NCI-H1694 (cell line): ENCODE measurements around the gene CHADL.

Experiments
- DNase-seq: peaks from one replicate; lab custom pipeline; 2025; lab: John Stamatoyannopoulos, UW

Gene CHADL

GRCh38 chr22:41256254-41257253, 15.8 kb upstream of the CHADL start:
- DNase-seq: no peak

GRCh38 chr22:41254230-41254629, 13.5 kb upstream of the CHADL start:
- DNase-seq: no peak

GRCh38 chr22:41252365-41252764, 11.6 kb upstream of the CHADL start:
- no peak for DNase-seq

- no peak for DNase-seq
Observed at GRCh38 chr22:41250127-41250526, 9.4 kb upstream of the CHADL start.

GRCh38 chr22:41249442-41249841, 8.7 kb upstream of the CHADL start:
- no peak for DNase-seq

GRCh38 chr22:41248758-41249157, 8.0 kb upstream of the CHADL start:
- DNase-seq: no peak

- DNase-seq: no peak
Observed at GRCh38 chr22:41248314-41248713, 7.6 kb upstream of the CHADL start.

GRCh38 chr22:41247703-41248102, 7.0 kb upstream of the CHADL start:
- no peak for DNase-seq

- no peak for DNase-seq
Observed at GRCh38 chr22:41245917-41246499, 5.3 kb upstream of the CHADL start.

- DNase-seq: no peak
Observed at GRCh38 chr22:41243361-41243760, 2.6 kb upstream of the CHADL start.

GRCh38 chr22:41242396-41243117, 1.8 kb upstream of the CHADL start:
- DNase-seq: no peak

GRCh38 chr22:41241133-41241676, 474 bp upstream of the CHADL start:
- no peak for DNase-seq

- DNase-seq: no peak
Observed at GRCh38 chr22:41239443-41240128, 1.1 kb downstream of the CHADL start.

- no peak for DNase-seq
Observed at GRCh38 chr22:41238570-41239442, 1.9 kb downstream of the CHADL start.

- no peak for DNase-seq
Observed at GRCh38 chr22:41237707-41238569, 2.8 kb downstream of the CHADL start.

GRCh38 chr22:41237036-41237706, 3.6 kb downstream of the CHADL start:
- no peak for DNase-seq

GRCh38 chr22:41234815-41235695, 5.7 kb downstream of the CHADL start:
- no peak for DNase-seq

GRCh38 chr22:41231369-41231768, 9.4 kb downstream of the CHADL start:
- DNase-seq: no peak
